HG03457 (cell line): Measurements from ENCODE around the gene MINDY4.

Experiments used
- ATAC-seq: cut with Tn5 transposase; IDR thresholded peaks from one replicate; pipeline ENCODE4 v1.9.1; 2021; ENCODE audit warnings: moderate number of reproducible peaks; ENCODE audit not compliant: unreplicated experiment

Gene MINDY4

DNA sequence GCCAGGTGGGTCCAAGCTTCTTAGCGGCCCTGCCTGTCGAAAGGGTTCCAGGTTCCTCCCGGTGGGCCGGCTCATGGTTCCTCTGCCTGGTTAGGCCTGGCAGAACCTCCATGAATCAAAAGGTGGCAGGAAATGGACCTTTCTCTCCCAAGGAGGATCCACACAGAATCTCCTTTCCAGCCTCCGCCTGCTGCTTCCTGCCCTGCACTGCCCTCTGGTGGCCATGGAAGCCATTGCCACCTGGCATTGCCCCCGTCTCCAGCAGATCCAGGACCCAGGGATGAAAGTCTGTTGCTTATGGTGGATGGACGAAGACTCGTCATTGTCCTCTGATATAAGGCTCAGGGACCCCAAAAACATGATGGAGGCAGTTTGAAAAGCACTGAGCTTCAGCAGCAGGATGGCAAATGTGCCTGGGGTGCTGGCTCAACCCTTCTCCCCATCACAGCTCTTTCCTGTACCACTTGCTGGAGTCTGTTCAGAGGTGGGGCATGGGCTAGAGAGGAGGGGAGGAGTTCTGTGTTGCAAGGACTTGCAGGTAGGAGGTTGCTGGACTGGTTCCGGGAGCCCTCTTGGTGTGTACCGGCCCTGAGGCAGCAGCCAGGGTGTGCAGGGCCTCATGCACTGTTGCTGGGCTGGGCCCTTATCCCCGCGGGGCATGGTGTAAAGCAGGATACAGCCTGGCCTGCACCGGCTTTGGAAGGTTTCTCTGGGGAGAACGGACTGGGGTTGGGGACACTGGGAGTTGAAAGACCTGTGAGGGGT, 30.6 kb upstream of the MINDY4 start:
- ATAC-seq: no peak

DNA sequence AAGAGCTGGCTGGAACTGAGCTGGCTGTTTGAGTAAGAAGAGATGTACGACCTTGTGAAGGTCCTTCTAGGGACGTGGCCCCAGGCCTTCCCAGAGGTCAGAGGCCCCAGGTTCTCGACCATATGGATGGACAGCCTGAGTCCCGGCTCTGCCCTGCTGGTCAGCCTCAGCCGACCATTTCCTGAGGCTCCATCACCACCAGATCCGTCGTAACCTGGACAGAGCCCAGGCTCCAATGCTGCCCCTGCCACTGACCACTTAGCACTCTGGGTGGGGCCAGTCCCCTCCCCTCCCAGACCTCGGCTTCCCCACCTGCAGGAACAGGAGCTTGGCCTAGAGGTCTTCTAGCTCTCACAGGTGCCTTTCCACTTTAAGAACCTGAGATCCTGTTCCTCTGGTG, 29.9 kb upstream of the MINDY4 start:
- no peak for ATAC-seq

DNA sequence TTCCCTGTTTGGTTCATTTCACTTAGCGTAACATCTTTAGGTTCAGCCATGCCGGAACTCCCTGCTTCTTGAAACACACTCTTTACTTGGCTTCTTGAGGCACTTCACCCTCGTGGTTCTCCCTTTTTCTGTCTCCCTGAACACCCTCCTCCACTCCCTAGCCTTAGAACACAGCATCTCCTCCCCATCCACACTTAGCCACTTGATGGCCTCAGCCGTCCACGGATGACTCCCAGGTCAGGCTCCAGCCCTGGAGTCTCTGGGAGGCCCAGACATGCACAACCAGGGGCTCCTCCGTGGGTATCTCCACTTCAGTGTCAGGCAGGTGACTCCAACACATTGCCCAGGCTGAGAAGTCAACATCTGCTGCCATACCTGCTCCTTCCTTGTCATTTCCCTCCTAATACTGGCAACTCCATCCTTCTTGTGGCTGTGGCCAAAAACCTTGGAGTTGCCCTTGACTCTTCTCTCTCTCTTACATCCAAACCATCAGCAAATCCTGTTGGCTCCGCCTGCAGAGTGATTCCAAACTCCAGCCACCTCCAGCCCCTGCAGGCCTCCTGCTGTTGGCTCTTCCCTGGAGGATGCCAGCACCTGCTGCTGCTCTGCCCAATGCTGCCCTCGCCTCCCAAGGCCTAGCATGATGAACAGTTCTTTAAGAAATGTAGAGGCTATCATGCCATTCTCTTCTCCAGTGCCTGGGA, 27.7 kb upstream of the MINDY4 start:
- no peak for ATAC-seq

DNA sequence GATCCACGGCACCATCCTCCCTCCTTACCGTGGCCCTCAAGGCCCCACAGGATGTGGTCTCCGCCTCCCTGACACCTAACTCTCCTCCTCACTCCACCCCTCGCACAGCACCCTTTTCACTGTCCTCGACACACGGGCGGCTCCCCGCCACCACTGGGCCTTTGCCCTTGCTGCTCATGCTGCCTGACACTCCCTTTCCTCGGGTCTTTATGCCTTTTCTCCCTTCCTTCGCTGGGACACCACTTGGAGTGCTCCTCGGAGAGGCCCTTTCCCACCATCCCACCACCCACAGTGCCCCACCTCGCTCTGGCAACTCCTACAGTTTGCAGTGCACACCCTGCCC, 27.2 kb upstream of the MINDY4 start:
- ATAC-seq: no peak

DNA sequence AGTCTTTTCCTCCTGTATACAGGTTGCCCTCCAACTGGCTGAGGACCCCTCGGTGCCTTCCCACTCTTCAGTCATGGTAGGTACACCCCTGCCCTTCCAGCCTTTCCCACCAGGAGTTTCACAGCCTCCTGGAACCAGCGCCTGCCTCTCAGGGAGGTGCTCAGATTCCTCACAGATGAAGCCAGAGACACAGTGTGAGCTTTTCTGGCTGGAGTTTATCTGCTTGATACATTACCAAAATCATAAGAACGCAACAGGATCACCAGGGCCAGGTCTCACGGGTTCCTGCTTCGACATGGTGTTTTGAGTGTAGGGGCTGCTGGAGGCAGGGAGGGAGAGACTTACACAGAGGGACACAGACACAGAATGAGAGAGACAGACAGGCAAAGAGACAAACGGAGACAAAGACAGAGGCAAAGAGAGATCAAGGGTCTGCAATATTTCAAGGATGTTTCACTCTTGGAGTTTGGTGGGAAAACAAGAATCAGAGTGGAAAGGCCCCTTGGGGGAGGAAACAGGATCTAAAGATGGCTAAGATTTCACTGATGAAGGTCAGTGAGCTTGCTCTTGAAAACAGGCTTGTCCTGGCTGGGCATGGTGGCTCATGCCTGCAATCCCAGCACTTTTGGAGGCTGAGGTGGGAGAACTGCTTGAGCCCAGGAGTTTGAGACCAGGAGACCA, 25.8 kb upstream of the MINDY4 start:
- no peak for ATAC-seq

DNA sequence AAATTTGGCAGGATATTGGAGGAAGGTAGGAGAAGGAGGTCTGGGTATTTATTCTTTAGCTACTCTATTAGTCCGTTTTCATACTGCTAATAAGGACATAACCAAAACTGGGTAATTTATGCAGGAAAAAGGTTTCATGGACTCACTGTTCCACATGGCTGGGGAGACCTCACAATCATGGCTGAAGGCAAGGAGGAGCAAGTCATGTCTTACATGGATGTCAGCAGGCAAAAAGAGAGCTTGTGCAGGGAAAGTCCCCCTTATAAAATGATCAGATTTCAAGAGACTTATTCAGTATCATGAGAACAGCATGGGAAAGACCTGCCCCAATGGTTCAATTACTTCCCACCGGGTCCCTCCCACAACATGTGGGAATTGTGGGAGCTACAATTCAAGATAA, 21.2 kb upstream of the MINDY4 start:
- ATAC-seq: no peak

DNA sequence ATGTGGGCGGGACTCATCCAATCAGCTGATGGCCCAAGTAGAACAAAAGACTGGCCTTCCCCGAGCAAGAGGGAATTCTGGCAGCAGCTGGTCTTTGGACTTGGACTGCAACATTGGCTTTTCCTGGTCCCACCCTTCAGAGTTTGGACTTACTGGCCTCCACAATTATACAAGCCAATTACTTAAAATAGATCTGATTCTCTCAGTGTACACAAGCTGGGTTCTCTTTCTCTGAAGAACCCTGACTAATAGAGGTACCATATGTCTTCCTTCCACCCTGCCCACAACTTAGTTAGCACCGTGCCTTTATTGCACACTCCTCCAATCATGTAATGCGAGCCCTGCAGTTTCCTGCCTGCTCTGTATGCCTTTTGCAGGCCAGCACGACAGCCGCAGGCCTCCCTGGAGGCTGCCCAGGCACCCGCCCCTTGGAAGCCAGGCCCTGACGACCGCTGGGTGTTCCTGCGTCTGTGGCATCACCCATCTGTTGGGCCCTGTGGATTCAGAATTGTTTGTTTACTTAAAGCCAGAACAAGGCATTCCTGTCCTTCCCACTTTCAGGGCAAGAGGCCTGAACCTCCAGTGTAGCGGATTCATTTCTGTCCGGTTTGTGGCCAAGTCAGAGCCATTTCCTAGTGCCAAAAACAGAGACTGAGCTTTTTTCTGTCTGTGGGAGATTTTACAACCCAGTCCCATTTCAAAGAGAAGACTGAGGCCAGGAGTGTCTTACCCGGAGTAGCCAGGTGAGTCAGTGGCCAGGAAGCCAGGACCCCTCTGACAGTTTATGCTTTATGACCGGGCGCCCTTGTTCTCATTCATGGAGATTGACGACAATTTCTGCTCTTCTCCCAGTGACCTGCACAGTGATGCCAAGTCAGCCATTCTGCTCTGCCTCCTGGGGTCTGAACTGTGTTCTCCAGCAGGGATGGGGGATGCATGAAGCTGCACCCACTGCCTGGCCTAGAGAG, 20.2 kb upstream of the MINDY4 start:
- ATAC-seq: no peak

DNA sequence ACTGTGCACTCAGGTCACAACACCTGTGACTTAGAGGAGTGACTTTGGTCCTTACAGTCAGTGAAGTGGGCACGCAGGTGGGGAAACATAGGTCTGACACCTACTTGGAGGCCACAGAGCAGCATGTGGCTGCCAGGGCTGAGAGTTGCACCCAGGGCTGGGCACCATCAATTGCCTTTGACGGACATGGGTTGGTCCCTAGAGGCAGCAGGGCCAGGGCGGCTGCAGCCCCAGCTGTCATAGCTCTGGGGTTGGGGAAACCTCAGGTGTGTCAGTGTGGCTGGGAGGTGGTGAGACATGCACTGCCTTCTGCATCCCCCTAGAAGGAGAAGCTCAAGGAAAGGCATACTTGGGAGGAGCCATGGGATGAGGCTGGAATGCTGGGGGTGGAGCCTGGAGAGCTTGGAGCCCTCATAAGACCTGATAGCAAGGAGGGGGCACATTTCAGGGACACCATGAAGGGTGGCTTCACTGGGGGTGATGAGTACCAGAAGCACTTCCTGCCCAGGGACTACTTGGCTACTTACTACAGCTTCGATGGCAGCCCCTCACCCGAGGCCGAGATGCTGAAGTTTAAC, 19.4 kb upstream of the MINDY4 start, which contains the start of gene INMT:
INMT (plus strand) TSS at position 440 of the 578 bp plus-strand sequence; CDS start at position 456, 16 bp downstream.
- no peak for ATAC-seq

DNA sequence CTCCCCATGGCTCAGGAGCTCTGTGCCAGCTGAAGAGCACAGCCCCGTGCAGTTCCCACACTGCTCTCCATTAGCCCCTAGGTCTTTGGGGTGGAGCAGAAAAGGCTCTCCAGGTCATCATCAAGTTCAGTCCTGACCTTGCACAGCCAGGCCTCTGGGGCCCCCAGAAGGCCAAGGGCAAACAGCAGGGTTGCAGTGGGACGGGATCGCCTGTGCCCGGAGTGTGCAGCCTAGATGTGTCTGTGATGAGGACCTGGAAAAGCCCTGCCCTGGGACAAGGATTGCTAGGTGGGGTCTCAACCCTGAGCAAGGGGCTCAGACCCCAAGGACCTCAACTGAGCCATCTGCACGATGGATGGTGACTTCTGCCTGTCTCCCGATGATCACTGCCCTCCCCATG, 18.7 kb upstream of the MINDY4 start:
- no peak for ATAC-seq

DNA sequence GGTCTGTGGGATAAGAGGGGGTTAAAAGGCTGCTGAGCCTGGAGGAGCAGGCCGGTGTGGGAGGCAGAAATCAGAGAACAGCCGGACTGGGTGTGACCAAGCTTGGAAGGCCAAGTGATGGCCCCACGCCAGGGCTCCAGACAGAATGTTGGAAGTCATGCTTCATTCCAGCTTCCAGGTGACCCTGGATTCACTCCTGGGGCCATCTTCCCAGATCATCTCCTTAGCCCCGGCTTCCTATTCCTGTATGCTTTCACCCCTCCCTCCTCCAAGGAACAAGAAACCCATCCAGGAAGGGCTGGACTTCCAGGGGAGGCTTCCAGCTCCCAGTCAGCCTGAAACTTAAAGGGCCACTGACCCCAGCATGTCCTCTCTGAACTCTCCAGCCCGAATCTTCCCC, 18.2 kb upstream of the MINDY4 start:
- ATAC-seq: no peak

DNA sequence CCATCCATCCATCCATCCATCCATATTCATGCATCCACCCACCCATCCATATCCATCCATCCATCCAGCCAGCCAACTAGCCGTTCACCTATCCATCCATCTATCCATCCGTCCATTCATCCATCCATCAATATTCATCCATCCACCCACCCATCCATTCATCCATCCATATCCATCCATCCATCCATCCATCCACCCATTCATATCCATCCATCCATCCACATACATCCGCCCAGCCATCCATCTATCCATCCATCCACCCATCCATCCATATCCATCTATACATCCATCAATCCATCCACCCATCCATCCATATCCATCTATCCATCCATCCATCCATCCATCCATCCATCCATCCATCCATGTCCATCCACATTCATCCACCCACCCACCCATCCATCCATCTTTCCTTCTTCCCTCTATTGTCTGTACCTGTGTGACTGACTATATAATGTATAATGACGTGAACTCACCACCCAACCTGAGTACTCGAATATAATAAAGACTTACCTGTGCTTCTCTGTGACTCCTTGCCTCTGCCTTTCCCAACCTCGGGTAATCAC, 16.8 kb upstream of the MINDY4 start:
- no peak for ATAC-seq

DNA sequence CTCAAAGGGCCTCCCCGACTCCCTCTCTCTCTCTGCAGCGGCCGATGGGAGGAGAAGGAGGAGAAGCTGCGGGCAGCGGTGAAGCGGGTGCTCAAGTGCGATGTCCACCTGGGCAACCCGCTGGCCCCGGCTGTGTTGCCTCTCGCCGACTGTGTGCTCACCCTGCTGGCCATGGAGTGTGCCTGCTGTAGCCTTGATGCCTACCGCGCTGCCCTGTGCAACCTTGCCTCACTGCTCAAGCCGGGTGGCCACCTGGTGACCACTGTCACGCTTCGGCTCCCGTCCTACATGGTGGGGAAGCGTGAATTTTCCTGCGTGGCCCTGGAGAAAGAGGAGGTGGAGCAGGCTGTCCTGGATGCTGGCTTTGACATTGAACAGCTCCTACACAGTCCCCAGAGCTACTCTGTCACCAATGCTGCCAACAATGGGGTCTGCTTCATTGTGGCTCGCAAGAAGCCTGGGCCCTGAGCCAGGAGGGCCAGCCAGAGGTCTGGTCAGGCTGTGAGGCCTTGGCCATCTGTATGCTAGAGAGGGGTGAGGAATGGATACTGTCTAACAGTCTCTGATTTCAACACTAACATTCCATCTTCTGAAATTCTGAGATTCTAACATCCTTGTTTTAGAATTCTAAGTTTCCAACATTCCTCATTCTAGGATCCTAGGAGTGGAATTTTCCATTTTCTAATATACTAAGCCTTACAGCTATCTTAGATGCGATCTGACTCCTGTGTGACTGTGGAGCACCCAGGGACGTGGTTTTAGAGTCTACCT, 15.6 kb upstream of the MINDY4 start:
- no peak for ATAC-seq

DNA sequence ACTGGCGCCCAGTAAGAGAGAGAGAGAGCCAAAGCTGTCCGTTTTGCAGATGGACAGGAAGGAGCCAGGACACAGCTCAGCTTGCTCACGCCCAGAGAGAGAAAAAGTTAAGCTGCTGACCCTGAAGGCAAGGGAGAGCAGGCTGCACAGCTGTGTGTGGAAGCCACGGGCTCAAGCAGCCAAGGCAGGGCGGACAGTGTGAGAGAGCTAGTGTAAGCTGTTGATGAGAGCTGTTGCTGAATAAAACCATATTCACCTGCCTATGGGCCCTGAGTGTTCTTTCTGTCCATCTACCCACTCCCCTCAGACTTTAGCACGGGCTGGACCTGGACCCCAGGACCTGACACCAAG, 13.9 kb upstream of the MINDY4 start:
- ATAC-seq: no peak

DNA sequence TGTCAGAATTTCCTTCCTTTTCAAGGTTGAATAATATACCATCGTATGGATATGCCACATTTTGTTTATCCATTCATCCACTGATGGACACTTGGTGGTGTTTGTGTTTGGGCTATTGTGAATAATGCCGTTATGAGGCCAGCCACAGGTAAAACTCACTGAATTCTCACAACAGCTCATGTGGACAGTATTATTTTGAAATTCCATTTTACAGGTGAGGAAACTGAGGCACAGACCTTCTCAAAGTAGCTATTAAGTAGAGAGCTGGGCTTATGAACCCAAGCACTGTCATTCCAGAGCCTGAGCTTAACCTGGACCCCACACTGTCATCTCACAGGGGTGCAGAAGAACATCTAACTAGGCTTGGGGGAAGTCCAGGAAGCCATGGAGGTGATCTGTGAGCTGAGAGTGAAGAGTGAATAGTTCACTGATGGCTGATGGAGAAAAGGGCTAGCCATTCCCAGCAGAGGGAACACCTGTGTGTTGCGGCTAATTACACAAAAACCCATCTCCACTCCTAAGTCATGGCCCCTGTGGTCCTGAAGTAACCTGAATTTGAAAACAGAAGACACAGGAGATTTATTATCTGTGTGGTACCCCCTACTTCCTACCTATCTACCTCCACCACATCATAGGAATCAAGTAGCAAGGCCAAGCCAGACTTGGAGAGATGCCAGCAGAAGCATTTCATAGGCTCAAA, 10.6 kb upstream of the MINDY4 start:
- ATAC-seq: no peak

DNA sequence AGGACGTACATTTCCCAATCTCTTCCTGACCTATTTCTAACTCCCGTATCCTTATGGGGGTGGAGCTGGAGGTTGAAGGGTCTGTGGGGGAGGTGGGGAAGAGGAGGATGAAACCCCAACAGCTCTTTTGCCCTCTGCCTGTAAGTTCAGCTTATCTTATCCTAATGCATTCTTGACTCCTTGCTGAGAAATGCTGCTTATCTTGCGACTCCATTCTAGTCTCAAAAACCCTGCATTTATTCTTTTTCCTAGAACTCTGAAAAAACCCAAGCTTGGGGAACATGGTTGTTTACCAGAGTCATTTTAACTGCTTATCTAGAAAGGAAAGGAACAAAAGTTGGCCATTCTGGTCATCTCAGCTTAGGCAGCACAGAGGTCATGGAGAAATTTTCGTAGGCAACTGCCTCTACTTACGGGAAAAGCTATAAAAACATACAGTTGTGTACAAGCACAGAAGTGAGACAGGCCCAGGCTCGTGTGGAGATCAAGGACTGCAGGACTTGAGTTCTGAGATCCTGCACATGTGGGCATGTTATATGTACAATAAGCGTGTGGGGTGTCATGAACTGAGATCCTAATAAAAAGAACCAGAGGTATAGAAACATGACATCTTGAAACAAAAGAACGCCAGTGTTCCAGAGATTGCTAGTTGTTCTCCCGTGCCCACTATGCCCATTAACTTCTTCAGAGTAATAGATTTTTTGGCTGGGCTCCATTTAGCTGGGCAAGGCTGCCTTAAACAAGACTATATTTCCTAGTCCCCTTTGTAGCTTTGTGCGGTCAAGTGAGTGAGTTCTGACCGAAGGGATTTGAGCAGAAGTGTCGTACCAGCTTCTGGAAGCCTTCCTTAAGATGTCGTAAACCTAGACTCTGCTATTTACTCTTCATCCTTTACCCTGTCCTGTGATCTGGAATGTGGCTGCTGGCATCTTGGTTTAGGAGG, 9.7 kb upstream of the MINDY4 start:
- no peak for ATAC-seq

DNA sequence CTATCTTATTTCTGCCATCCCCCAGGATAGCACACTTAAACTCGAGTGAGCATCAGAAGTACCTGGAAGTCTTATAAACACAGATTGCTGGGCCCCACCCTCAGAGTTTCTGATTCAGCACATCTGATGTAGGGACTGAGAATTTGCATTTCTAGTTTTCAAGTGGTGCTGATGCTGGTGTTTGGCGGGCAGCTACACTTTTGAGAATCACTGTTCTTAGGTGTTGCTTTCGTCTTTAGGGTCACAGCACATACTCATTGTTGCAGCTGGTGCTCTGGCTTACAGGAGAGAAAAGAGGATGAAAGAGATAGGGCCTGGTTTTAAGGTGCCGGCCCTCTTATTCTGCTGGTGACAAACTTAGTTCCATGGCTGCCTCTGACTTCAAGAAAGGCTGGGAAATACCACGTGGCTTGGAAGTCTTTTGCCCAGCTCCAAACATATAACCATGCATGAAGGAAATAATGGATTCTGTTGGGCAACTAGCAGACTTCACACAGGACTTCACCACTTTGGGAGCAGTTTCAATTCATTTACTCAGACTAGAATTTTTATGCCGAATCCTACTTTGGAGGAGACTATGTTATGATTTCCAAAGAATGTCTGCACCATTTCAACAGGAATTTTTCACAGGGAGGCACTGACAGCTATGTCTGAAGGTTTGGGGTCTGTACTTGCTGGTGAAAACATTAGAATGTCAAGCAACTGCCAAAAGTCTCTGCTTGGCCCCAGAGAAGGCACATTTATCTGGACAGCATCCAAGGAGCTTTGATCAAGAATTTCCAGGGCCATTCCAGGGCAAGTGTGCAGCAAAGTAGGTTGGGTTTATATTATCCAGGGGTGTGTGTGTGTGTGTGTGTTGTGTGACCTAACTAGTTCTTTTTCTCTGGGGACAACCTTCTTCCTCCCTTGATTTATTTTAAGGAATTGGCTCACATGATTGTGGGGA, 6.9 kb upstream of the MINDY4 start:
- ATAC-seq: peak; percentile 72

DNA sequence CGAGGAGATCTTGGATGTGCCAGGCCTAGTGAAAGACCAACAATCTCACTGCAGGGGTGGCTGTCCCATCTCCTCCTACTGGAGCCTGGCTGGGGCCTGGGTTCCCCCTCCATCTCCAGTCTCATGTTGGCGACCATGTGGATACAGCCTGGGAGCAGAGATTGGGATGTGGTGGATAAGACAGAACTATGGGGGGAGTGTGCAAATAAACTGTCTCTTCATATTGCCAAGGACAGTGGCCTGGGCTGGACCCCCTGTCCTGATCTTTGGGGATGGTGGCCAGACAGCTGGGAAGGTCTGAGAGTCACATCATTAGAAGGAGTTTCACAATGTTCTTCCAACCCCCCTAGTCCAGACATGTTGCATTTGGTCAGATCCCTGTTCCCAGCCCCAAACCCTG, 5.8 kb upstream of the MINDY4 start:
- no peak for ATAC-seq
